Aorta (tissue), 5 donors: ENCODE data around the gene TBC1D1. TPM values are rescaled to one million over a fixed set of nuclear protein-coding genes. Genes with fewer than 3 reads are reported as not detected.
A peak's percentile ranks its signal among the peaks of the same experiment; 100 is the strongest.

Experiments
- ATAC-seq: fragments of 200-7000 bp; cut with Tn5 transposase; one replicate; pipeline ENCODE4 v1.9.1; 2022; ENCODE audit warnings: moderate library complexity; ENCODE audit not compliant: low FRiP score
- DNase-seq, 2 donors: peaks; one replicate each; pipeline ENCODE4 v3.0.0-alpha.2; 2020
- H3K27ac ChIP-seq, 2 donors: one replicate each; pipeline ENCODE4 v1.5.1; 2013; ENCODE audit warnings: low read length in 2 of 2, mild to moderate bottlenecking in 2 of 2, moderate library complexity in 2 of 2, control low read depth in 1 of 2, inconsistent platforms in 1 of 2, low read depth in 1 of 2
- H3K27me3 ChIP-seq, 2 donors: one replicate each; pipeline ENCODE4 v1.6.1; 2013; ENCODE audit warnings: control low read depth in 1 of 2, low read length in 1 of 2, mild to moderate bottlenecking in 1 of 2, moderate library complexity in 1 of 2; ENCODE audit not compliant: insufficient read depth in 2 of 2, control insufficient read depth in 1 of 2
- H3K36me3 ChIP-seq, 2 donors: one replicate each; pipeline ENCODE4 v1.6.1; 2013; ENCODE audit warnings: control low read depth in 1 of 2, low read length in 1 of 2, mild to moderate bottlenecking in 1 of 2; ENCODE audit not compliant: insufficient read depth in 2 of 2, control insufficient read depth in 1 of 2
- H3K4me1 ChIP-seq, 2 donors: one replicate each; pipeline ENCODE4 v1.6.1; 2013; ENCODE audit warnings: low read length in 2 of 2, control low read depth in 1 of 2, mild to moderate bottlenecking in 1 of 2, moderate library complexity in 1 of 2; ENCODE audit not compliant: insufficient read depth in 2 of 2, control insufficient read depth in 1 of 2
- H3K4me3 ChIP-seq, 2 donors: one replicate each; pipeline ENCODE4 v1.5.1; 2013; ENCODE audit warnings: low read length in 2 of 2, control low read depth in 1 of 2, mild to moderate bottlenecking in 1 of 2
- H3K9me3 ChIP-seq: one replicate; pipeline ENCODE4 v1.6.1; 2013; ENCODE audit warnings: mild to moderate bottlenecking, low read length; ENCODE audit not compliant: control insufficient read depth
- WGBS, 2 donors: extraction: QIAGEN DNeasy Blood & Tissue Kit; methylation state at CpG; one replicate each; pipeline ENCODE4 v1.1.7; 2013; 5-methylcytosine and 5-hydroxymethylcytosine counted together
- intact Hi-C, 2 donors: fragments of 100-400 bp; cut with DNase I; formaldehyde crosslinking; loops; one replicate each; pipeline versions ENCODE4 v1.14.2 to v1.15.0; 2022
- polyA plus RNA-seq, 2 donors: library from polyadenylated mRNA; stranded (reverse); fragments of 200-250 nt; gene quantifications; one replicate each; pipeline ENCODE4 v1.2.3, GENCODE V29; 2013
- total RNA-seq, 2 donors: library from RNA; stranded (reverse); fragmentation: NEBNext Ultra II Directional; extraction: Animal tissue kit (Norgen Biotek cat#: 25700); gene quantifications; one replicate each; pipeline ENCODE4 v1.2.1, GENCODE V29; 2021
- donor health status: healthy with polysubstance abuse.
- donor health status: Bipolar disorder and iron deficiency.
- donor health status: DM: no; HTN: no; CAD: no.
- donor health status: DM: no; HTN: no; CAD: no.
- donor health status: DM: yes; HTN: yes; CAD: no.

TBC1D1 gene
- total and polyA plus RNA-seq, 4 donors: 66.4 to 219 (median 115) TPM

DNA sequence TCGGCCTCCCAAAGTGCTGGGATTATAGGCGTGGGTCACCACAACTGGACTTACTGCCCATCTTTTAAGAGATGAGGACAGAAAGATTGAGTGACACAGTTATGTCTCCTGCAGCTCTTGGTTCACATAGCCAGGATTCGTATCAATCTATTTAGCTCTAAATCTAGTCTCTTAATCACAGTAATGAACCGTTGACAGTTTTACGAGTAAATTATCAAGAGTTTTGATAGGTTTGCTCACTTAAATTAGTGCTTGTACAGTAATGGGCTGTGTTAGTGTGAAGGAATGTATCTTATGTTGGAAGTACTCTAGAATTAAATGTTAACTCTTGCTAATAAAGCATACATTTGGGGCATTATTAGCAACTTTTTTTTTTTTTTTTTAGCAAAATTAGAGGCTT, 175.0 kb downstream of the TBC1D1 start:
- DNase-seq (no peak), ATAC-seq (no peak)
- Histone ChIP-seq H3K27ac (no peak overlapping the region), H3K27me3 (no peaks in the 10 kb centered on the region), H3K4me1 (no peaks in the 10 kb centered on the region), H3K4me3 (no peak overlapping the region), H3K9me3 (no peaks in the 10 kb centered on the region), H3K36me3 (peaks cover 5 to 6% of the 10 kb centered on the region in 2 donors)
- WGBS, 2 donors: 72 to 84% methylated on average over 5 of the region's 5 CpGs
- intact Hi-C loops: loop anchor here in 1 of 2 donors (10.0 kb wide), 1 partner anchor 609 kb away; no protein-coding TSS in a partner anchor

DNA sequence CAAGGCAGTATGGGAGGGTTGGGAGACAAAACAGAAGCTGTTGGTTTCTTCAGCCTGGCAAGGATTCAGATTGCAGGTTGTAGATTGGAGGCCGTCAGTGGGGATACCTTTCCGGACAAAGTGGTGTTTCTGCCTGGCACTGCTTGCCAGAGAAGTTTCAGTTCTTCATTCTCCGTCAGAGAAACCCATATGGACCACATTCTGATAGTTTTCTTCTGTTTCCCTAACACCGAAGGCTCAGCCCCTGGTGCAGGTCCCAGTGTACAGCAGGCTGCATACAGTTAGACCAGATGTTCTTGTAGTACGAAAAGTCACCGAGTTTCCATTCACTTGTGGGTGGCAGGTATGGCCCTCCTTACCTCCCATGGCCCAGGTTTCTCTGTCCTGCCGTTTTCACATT, 176.6 kb downstream of the TBC1D1 start:
- H3K4me3 ChIP-seq: no peak overlapping the region
- H3K9me3 ChIP-seq: no peaks in the 10 kb centered on the region
- WGBS, 2 donors: 86 to 92% methylated on average over 7 of the region's 7 CpGs
- no peaks in the 10 kb centered on the region for H3K27me3 ChIP-seq
- intact Hi-C loops: loop anchor here in 1 of 2 donors (10.0 kb wide), 1 partner anchor 607 kb away; no protein-coding TSS in a partner anchor
- H3K36me3 ChIP-seq: peaks cover 5 to 6% of the 10 kb centered on the region in 2 donors
- DNase-seq (no peak), ATAC-seq (no peak)
- no peak overlapping the region for H3K27ac ChIP-seq
- H3K4me1 ChIP-seq: peaks cover 0 to 4% of the 10 kb centered on the region in 2 donors

DNA sequence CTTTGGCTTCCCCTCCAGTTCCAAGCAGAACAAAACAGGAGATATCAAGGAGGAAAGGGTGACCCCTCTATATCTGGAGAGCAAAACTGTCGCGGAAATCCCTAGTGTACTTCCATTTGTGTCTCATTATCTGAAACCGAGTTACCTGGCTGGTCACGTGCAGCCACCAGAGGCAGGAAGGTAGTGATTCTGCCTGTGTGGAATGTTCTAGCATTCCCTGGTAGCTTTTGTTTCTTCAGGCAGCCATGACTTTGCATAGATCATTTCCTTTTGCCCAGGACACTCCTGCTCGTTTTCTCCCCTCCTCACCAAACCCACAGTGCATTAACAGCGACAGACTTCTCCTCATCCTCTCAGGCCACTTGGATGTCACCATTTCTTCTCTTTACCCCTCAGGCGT, 177.2 kb downstream of the TBC1D1 start:
- Histone ChIP-seq H3K27ac (no peak overlapping the region), H3K4me3 (no peak overlapping the region), H3K9me3 (no peaks in the 10 kb centered on the region), H3K4me1 (peaks cover 0 to 4% of the 10 kb centered on the region in 2 donors), H3K27me3 (no peaks in the 10 kb centered on the region), H3K36me3 (peaks cover 5 to 6% of the 10 kb centered on the region in 2 donors)
- DNase-seq (no peak), ATAC-seq (no peak)
- intact Hi-C loops: loop anchor here in 1 of 2 donors (10.0 kb wide), 1 partner anchor 607 kb away; no protein-coding TSS in a partner anchor
- WGBS, 2 donors: 84 to 86% methylated on average over 7 of the region's 7 CpGs

DNA sequence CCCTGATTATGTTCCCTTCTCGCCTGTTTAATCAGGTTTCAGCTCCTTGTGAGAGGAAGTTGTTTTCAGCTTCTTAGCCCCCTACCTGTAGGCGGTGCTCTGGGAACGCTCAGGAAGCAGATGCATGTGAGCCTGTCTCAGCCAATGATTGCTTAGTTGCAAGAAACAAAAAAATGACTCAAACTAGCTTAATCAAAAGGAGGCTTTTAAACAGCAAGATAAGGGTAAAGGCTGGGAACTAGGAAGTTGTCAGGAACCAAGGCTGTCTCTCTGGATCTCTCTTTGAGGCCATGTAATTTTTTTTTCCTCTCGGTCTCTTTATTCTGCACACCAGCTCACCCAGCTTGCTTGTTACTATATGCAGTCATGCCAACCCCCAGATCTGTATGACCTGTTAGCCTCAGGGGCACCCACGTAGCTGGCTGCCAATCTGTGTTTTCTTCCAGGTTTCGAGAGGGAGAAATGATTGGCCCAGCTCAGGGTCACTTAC, 178.4 kb downstream of the TBC1D1 start:
- Histone ChIP-seq H3K36me3 (peaks cover 5 to 10% of the 10 kb centered on the region in 2 donors), H3K27ac (no peak overlapping the region), H3K27me3 (no peaks in the 10 kb centered on the region), H3K4me3 (no peak overlapping the region), H3K9me3 (no peaks in the 10 kb centered on the region), H3K4me1 (peaks cover 0 to 4% of the 10 kb centered on the region in 2 donors)
- no peak for DNase-seq
- intact Hi-C loops: loop anchor here in 1 of 2 donors (10.0 kb wide), 1 partner anchor 605 kb away; no protein-coding TSS in a partner anchor
- ATAC-seq: peak; percentile 62
- 52 to 62% methylated on average over 6 of the region's 6 CpGs for WGBS, 2 donors

DNA sequence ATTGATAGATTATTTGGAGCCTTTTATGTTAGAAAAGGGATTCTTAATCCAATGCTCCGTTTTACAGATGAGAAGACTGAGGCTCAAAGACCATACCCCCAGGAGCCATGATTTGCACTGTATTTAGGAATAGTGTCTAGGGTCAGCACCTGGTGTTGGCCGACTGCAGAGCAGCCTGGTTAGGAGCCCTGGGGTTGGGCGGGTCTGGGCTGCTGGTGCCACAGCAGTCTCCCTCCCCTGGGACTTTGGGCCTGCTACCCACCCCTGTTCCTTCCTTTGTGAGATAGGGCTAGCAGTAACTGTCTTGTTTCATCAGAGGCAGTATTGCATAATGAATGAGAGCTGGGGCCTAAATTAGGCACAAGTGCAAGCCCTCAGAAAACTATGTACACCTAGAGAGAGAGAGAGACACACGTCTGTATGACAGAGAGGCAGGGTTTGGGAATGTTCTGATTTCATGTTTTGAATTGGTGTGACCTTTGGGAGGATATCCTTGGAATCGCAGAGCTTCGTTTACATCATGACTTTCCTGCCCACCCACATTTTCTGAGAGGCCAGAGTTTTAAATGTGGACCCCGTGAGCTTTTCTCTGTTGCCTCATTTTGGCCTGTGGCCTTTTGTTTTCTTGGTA, 181.0 kb downstream of the TBC1D1 start:
- intact Hi-C loops: no loop called here
- peak; percentile 36 for ATAC-seq
- no peaks in the 10 kb centered on the region for H3K9me3 ChIP-seq
- no peaks in the 10 kb centered on the region for H3K27me3 ChIP-seq
- H3K27ac ChIP-seq: no peak overlapping the region
- DNase-seq: no peak
- no peak overlapping the region for H3K4me3 ChIP-seq
- H3K4me1 ChIP-seq: peaks cover 0 to 4% of the 10 kb centered on the region in 2 donors
- 46 to 58% methylated on average over 7 of the region's 7 CpGs for WGBS, 2 donors
- peaks cover 5 to 10% of the 10 kb centered on the region in 2 donors for H3K36me3 ChIP-seq

DNA sequence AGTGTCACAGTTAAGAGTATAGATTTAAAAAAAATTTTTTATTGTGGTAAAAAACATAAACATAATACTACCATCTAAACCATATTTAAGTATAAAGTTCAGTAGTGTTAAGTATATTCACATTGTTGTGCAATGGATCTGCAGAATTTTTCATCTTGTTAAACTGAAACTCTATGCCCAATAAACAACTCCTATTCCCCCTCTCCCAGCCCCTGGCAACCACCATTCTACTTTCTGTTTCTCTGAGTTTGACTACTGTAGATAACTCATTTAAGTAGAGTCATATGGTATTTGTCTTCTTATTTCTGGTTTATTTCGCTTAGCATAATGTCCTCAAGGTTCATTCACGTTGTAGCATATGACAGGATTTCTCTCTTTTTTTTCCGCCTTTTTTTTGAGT, 181.7 kb downstream of the TBC1D1 start:
- Histone ChIP-seq H3K9me3 (no peaks in the 10 kb centered on the region), H3K36me3 (peaks cover 2 to 10% of the 10 kb centered on the region in 2 donors), H3K27ac (no peak overlapping the region), H3K4me1 (peaks cover 0 to 4% of the 10 kb centered on the region in 2 donors), H3K4me3 (no peak overlapping the region), H3K27me3 (no peaks in the 10 kb centered on the region)
- DNase-seq (no peak), ATAC-seq (no peak)
- intact Hi-C loops: no loop called here
- 90 to 91% methylated on average over 3 of the region's 3 CpGs for WGBS, 2 donors

DNA sequence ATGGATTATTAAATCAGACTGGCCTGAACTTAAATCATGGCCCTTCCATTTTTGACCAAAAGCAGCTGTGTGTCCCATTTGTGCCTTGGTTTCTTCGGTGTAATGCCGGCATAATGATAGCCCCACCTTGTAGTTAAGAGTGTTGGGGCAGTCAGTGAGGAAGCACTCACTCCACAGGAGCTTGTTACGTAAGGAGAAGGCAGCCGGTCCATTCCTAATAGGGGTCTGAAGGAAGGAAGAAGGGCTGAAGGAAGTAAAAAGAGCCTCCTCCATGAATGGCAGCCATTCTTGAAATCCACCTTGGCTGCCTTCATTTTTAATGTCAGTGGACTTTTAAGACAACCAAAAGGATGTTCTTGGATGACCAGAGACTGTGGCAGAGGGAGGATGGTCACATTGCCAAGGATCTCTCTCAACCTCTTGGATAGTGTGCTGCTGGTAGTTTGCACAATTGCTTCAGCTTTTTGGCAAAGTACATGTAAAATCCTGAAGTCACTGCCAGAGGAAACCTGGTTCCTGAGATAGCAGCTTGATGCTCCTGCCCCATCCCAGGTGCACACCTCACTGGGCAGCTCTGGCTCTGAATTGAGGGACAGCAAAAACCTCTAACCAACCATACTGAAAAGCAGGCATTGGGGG, 182.8 kb downstream of the TBC1D1 start:
- H3K4me3 ChIP-seq: no peak overlapping the region
- no peak for DNase-seq
- H3K27ac ChIP-seq: no peak overlapping the region
- peaks cover 0 to 4% of the 10 kb centered on the region in 2 donors for H3K36me3 ChIP-seq
- WGBS, 2 donors: 93 to 98% methylated on average over 4 of the region's 4 CpGs
- H3K9me3 ChIP-seq: no peaks in the 10 kb centered on the region
- peaks cover 2 to 4% of the 10 kb centered on the region in 2 donors for H3K4me1 ChIP-seq
- H3K27me3 ChIP-seq: no peaks in the 10 kb centered on the region
- intact Hi-C loops: no loop called here
- ATAC-seq: no peak

DNA sequence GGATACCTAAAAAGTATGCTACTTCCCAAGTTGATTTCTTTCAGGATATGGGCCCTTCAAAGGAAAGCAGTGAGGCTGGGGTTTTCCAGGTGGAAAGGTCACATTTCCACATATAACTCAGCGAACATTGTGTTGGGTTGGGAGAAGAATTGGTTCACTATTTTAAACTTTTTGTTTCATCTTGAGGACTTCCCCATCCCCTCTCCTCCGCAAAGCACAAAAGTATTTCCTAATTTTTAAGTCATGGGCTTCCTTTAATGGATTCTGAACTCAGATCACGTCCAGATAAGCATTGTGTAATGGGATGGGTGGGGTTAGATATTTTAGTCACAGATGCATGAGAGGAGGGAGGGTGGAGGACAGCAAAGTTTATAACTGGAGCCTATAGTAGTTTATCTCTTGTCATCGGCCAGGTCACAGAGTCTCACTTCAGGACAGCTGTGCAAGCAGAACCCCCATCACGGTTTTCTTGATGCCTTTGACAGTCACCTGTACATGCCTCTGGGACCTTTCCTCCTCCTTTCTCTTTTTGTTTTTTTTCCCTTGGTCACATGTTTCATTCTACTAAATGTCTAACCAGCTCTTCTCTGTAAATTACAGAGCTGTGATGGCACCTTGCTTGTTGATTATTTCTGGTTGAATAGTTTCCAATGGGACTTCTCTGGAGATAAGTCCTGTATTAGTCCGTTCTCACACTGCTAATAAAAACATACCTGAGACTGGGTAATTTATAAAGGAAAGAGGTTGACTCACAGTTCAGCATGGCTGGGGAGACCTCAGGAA, 184.7 kb downstream of the TBC1D1 start:
- DNase-seq: no peak
- intact Hi-C loops: no loop called here
- no peak overlapping the region for H3K4me3 ChIP-seq
- WGBS, 2 donors: 65 to 73% methylated on average over 6 of the region's 6 CpGs
- H3K9me3 ChIP-seq: no peaks in the 10 kb centered on the region
- ATAC-seq: peak; percentile 56
- H3K4me1 ChIP-seq: peaks cover 4% of the 10 kb centered on the region in 2 donors
- no peak overlapping the region for H3K27ac ChIP-seq
- H3K36me3 ChIP-seq: peaks cover 0 to 3% of the 10 kb centered on the region in 2 donors
- no peaks in the 10 kb centered on the region for H3K27me3 ChIP-seq
